COR-L47 (cell line): ENCODE results near the gene FRMD3.

Source experiments
- DNase-seq: peaks from one replicate; lab custom pipeline; 2025; lab: John Stamatoyannopoulos, UW

FRMD3 gene

GRCh38 chr9:83234541-83234940, 303.7 kb downstream of the FRMD3 start:
- DNase-seq, result no peak

GRCh38 chr9:83233647-83234046, 304.6 kb downstream of the FRMD3 start:
- DNase-seq, result no peak

GRCh38 chr9:83231039-83231438, 307.2 kb downstream of the FRMD3 start:
- no peak for DNase-seq

- no peak for DNase-seq
Measured at GRCh38 chr9:83220730-83221129, 317.5 kb downstream of the FRMD3 start.

GRCh38 chr9:83219924-83220438, 318.2 kb downstream of the FRMD3 start:
- DNase-seq, result no peak

GRCh38 chr9:83219154-83219923, 318.9 kb downstream of the FRMD3 start:
- DNase-seq, result peak; percentile 87

GRCh38 chr9:83218411-83219090, 319.6 kb downstream of the FRMD3 start:
- no peak for DNase-seq

GRCh38 chr9:83209188-83209731, 328.9 kb downstream of the FRMD3 start:
- no peak for DNase-seq

- no peak for DNase-seq
Measured at GRCh38 chr9:83208065-83208850, 329.9 kb downstream of the FRMD3 start.

- no peak for DNase-seq
Measured at GRCh38 chr9:83204047-83204446, 334.2 kb downstream of the FRMD3 start.

GRCh38 chr9:83200531-83200930, 337.7 kb downstream of the FRMD3 start:
- DNase-seq, result no peak

- no peak for DNase-seq
Measured at GRCh38 chr9:83199832-83200231, 338.4 kb downstream of the FRMD3 start.

GRCh38 chr9:83199240-83199639, 339.0 kb downstream of the FRMD3 start:
- peak; percentile 57 for DNase-seq

- no peak for DNase-seq
Measured at GRCh38 chr9:83198371-83198770, 339.8 kb downstream of the FRMD3 start.

GRCh38 chr9:83197591-83197990, 340.6 kb downstream of the FRMD3 start:
- no peak for DNase-seq

- DNase-seq, result no peak
Measured at GRCh38 chr9:83196946-83197345, 341.3 kb downstream of the FRMD3 start.
